Nephron (organoid): ENCODE results near the gene SOX1.

Experiments used
- H3K27ac Mint-ChIP-seq, 3 experiments: 2 replicates each; pipeline ENCODE4 v1.8.0; 2020; ENCODE audit warnings: mixed read lengths in 3 of 3, mild to moderate bottlenecking in 2 of 3, moderate library complexity in 1 of 3
- H3K27me3 Mint-ChIP-seq: 2 replicates; pipeline ENCODE4 v1.8.0; 2021; ENCODE audit warnings: low read depth, mild to moderate bottlenecking, moderate library complexity, mixed read lengths
- H3K36me3 Mint-ChIP-seq: 2 replicates; pipeline ENCODE4 v1.8.0; 2020; ENCODE audit warnings: low read depth, mixed read lengths
- H3K4me1 Mint-ChIP-seq: 2 replicates; pipeline ENCODE4 v1.8.0; 2020; ENCODE audit warnings: mixed read lengths
- H3K4me3 Mint-ChIP-seq, 3 experiments: 2 replicates each; pipeline ENCODE4 v1.8.0; 2020; ENCODE audit warnings: mild to moderate bottlenecking in 3 of 3, mixed read lengths in 3 of 3, moderate library complexity in 2 of 3
- H3K9me3 Mint-ChIP-seq: 2 replicates; pipeline ENCODE4 v1.8.0; 2020; ENCODE audit warnings: mixed read lengths
- CTCF ChIP-seq, 3 experiments: fragments of 200-600 bp; sonication (generic); IDR thresholded peaks; one replicate each; pipeline ENCODE4 v1.5.0; 2021; ENCODE audit warnings: antibody characterized with exemption in 3 of 3; ENCODE audit not compliant: unreplicated experiment in 3 of 3

SOX1 gene

GRCh38 chr13:112056284-112056727, 10.6 kb upstream of the SOX1 start:
- no peaks in the 10 kb centered on the region for H3K36me3 Mint-ChIP-seq
- peaks cover 100% of the 10 kb centered on the region for H3K27me3 Mint-ChIP-seq
- no peak overlapping the region for H3K27ac Mint-ChIP-seq
- no peak for TF ChIP-seq CTCF (IDR thresholded peaks at IDR 0.05; ENCODE audit: unreplicated experiment in 3 of 3)
- peaks cover 14% of the 10 kb centered on the region for H3K4me1 Mint-ChIP-seq
- peak overlapping the region; percentile 54 to 68 (median 63) for H3K4me3 Mint-ChIP-seq
- peaks cover 7% of the 10 kb centered on the region for H3K9me3 Mint-ChIP-seq

GRCh38 chr13:112056739-112057438, 10.1 kb upstream of the SOX1 start:
- Mint-ChIP-seq H3K4me3 (peak overlapping the region; percentile 54 to 68 (median 63)), H3K9me3 (peaks cover 7% of the 10 kb centered on the region), H3K27me3 (peaks cover 100% of the 10 kb centered on the region), H3K27ac (no peak overlapping the region), H3K36me3 (no peaks in the 10 kb centered on the region), H3K4me1 (peaks cover 16% of the 10 kb centered on the region)
- TF ChIP-seq CTCF (IDR thresholded peaks at IDR 0.05; ENCODE audit: unreplicated experiment in 3 of 3): no peak

GRCh38 chr13:112057439-112057735, 9.6 kb upstream of the SOX1 start:
- peak overlapping the region in 1 of 3 experiments; percentile 17 for H3K4me3 Mint-ChIP-seq
- peaks cover 18% of the 10 kb centered on the region for H3K4me1 Mint-ChIP-seq
- peaks cover 3% of the 10 kb centered on the region for H3K9me3 Mint-ChIP-seq
- H3K27ac Mint-ChIP-seq: no peak overlapping the region
- H3K36me3 Mint-ChIP-seq: no peaks in the 10 kb centered on the region
- peaks cover 100% of the 10 kb centered on the region for H3K27me3 Mint-ChIP-seq
- TF ChIP-seq CTCF (IDR thresholded peaks at IDR 0.05; ENCODE audit: unreplicated experiment in 3 of 3): no peak

- peaks cover 3% of the 10 kb centered on the region for H3K9me3 Mint-ChIP-seq
- H3K36me3 Mint-ChIP-seq: no peaks in the 10 kb centered on the region
- peak overlapping the region in 1 of 3 experiments; percentile 17 for H3K4me3 Mint-ChIP-seq
- no peak for TF ChIP-seq CTCF (IDR thresholded peaks at IDR 0.05; ENCODE audit: unreplicated experiment in 3 of 3)
- peaks cover 18% of the 10 kb centered on the region for H3K4me1 Mint-ChIP-seq
- no peak overlapping the region for H3K27ac Mint-ChIP-seq
- peaks cover 100% of the 10 kb centered on the region for H3K27me3 Mint-ChIP-seq
Observed at GRCh38 chr13:112057736-112058518, 9.0 kb upstream of the SOX1 start.

- Mint-ChIP-seq H3K4me3 (no peak overlapping the region), H3K27me3 (peaks cover 100% of the 10 kb centered on the region), H3K4me1 (peaks cover 23% of the 10 kb centered on the region), H3K36me3 (no peaks in the 10 kb centered on the region), H3K9me3 (no peaks in the 10 kb centered on the region), H3K27ac (no peak overlapping the region)
- TF ChIP-seq CTCF (IDR thresholded peaks at IDR 0.05; ENCODE audit: unreplicated experiment in 3 of 3): no peak
Observed at GRCh38 chr13:112058519-112058873, 8.5 kb upstream of the SOX1 start.
